H1 (cell line): ENCODE measurements around the gene RBP4. TPM values are rescaled to one million over a fixed set of nuclear protein-coding genes. Genes with fewer than 3 reads are reported as not detected.

Source experiments
- JUN ChIP-seq: IDR thresholded peaks from 2 replicates; pipeline ENCODE4 v1.6.1; 2011; ENCODE audit warnings: low read depth, mild to moderate bottlenecking, improper control_type of control experiment, low read length
- MAX ChIP-seq: IDR thresholded peaks from 2 replicates; pipeline ENCODE4 v1.6.1; 2012; ENCODE audit warnings: inconsistent platforms
- RBBP5 ChIP-seq: IDR thresholded peaks from 2 replicates; pipeline ENCODE4 v1.7.1; 2012; ENCODE audit warnings: low read depth, mild to moderate bottlenecking, inconsistent platforms, low read length, moderate library complexity, borderline replicate concordance
- SIN3A ChIP-seq, 2 experiments: IDR thresholded peaks in 1 of 2; conservative IDR thresholded peaks in 1 of 2; 2 replicates each; pipeline ENCODE4 v1.6.1; 2011 to 2012; ENCODE audit warnings: low read length in 2 of 2, improper control_type of control experiment in 1 of 2, low read depth in 1 of 2, mild to moderate bottlenecking in 1 of 2
- polyA plus RNA-seq, 7 experiments: library from polyadenylated mRNA; depleted of rRNA in 3 of 7; stranded (reverse) in 5 of 7; unstranded in 2 of 7; fragments of >200 nt in 5 of 7; fragments of 200-250 nt in 2 of 7; gene quantifications; 1 replicate in 5 of 7; 2 replicates in 1 of 7; 4 replicates in 1 of 7; pipeline versions ENCODE4 v1.2.1 to v1.2.3, GENCODE V29; 2011 to 2013; ENCODE audit warnings: missing spikeins in 2 of 7, mixed read lengths in 2 of 7
- total RNA-seq: library from RNA; stranded (reverse); fragmentation: NEBNext Ultra II Directional; extraction: Animal tissue kit (Norgen Biotek cat#: 25700); gene quantifications from 2 replicates; pipeline ENCODE4 v1.2.1, GENCODE V29; 2021
- TF ChIP-seq, protein P1 (sequence below): IDR thresholded peaks from 2 replicates; pipeline ENCODE4 v1.6.1; 2011; ENCODE audit warnings: low read depth, mild to moderate bottlenecking, low read length; ENCODE audit not compliant: insufficient read depth

The RBP4 gene
- total and polyA plus RNA-seq, 2 of the 8 experiments (the other 6 are each of a cell fraction or from before 2014, with no cell fraction given) = 0.42 to 0.97 TPM

DNA sequence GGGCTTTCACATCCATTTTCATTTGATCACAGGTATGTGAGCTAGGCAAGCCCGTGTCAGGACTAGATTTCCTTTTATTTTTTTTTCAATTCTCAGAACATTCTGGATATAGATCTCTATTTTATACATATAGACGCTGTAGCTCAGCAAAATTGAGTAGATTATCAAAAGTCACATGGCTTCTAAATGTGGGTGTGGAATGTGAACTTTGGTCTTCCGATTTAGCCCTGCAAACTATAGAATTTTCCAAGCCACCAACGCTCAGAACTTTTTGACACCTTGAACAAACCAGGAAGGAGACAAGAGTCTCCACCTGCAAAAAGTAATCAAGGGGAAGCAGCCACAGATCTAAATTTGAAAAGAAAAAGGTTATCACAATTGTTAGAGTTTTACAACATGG lies 50.4 kb downstream of the RBP4 start (continued):
- TF ChIP-seq RBBP5 (no peak), SIN3A (conservative IDR thresholded peaks at IDR 0.05 in 1 of 2, IDR thresholded peaks at IDR 0.05 in 1 of 2; ENCODE audit: low read depth in 1 of 2, low read length in 2 of 2) (no peak), MAX (no peak), JUN (no peak)
- TF ChIP-seq, protein P1, sequence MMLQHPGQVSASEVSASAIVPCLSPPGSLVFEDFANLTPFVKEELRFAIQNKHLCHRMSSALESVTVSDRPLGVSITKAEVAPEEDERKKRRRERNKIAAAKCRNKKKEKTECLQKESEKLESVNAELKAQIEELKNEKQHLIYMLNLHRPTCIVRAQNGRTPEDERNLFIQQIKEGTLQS = no peak
